ENCODE data around the gene TNNC1. TPM values are rescaled to one million over a fixed set of nuclear protein-coding genes. Genes with fewer than 3 reads are reported as not detected.

Gene TNNC1
- total and polyA plus RNA-seq, 2 donors (not counting 1 experiment from before 2014, with no cell fraction given), result 0.33 to 0.69 TPM

- H3K9ac ChIP-seq (ENCODE audit: insufficient read depth, low read length), result no peak overlapping the region
- H4K20me1 ChIP-seq (ENCODE audit: control insufficient read depth, extremely low read depth, insufficient read depth, low read length), result no peaks in the 10 kb centered on the region
- no peaks in the 10 kb centered on the region for H3K9me3 ChIP-seq (ENCODE audit: control insufficient read depth, insufficient read depth, low read depth, low read length)
- DNase-seq (ENCODE audit: low read depth in 2 of 2), result no peak
- H3K27ac ChIP-seq (ENCODE audit: insufficient read depth, low read length), result no peak overlapping the region
- H3K4me1 ChIP-seq (ENCODE audit: control insufficient read depth, extremely low read depth, insufficient read depth, low read length), result no peaks in the 10 kb centered on the region
- no peak overlapping the region for H2AFZ ChIP-seq (ENCODE audit: low read length)
- H3K4me3 ChIP-seq (replicated peaks in 1 of 4; ENCODE audit: control extremely low read depth in 1 of 4, insufficient read depth in 1 of 4, low read depth in 3 of 4, low read length in 4 of 4), result no peak overlapping the region
- H3K79me2 ChIP-seq (ENCODE audit: control insufficient read depth, insufficient read depth, low read length), result peaks cover 2% of the 10 kb centered on the region
- no peaks in the 10 kb centered on the region for H3K27me3 ChIP-seq (ENCODE audit: control insufficient read depth, insufficient read depth, low read length)
- peaks cover 39% of the 10 kb centered on the region for H3K36me3 ChIP-seq (ENCODE audit: control insufficient read depth, insufficient read depth, low read length)
- TF ChIP-seq EZH2 (IDR thresholded peaks at IDR 0.05; ENCODE audit: low read length, missing control alignments) (no peak), CTCF (conservative IDR thresholded peaks at IDR 0.05 in 1 of 2, IDR thresholded peaks at IDR 0.05 in 1 of 2; ENCODE audit: low read depth in 1 of 2, low read length in 2 of 2) (no peak)
- H3K4me2 ChIP-seq (ENCODE audit: extremely low read depth, insufficient read depth, low read length), result no peak overlapping the region
Measured at GRCh38 chr3:52472239-52473000, 18.6 kb upstream of the TNNC1 start.

GRCh38 chr3:52471371-52472238 is 17.8 kb upstream of the TNNC1 start:
- Histone ChIP-seq H3K9ac (ENCODE audit: insufficient read depth, low read length) (no peak overlapping the region), H4K20me1 (ENCODE audit: control insufficient read depth, extremely low read depth, insufficient read depth, low read length) (no peaks in the 10 kb centered on the region), H3K36me3 (ENCODE audit: control insufficient read depth, insufficient read depth, low read length) (peaks cover 39% of the 10 kb centered on the region), H3K9me3 (ENCODE audit: control insufficient read depth, insufficient read depth, low read depth, low read length) (no peaks in the 10 kb centered on the region), H2AFZ (ENCODE audit: low read length) (no peak overlapping the region), H3K79me2 (ENCODE audit: control insufficient read depth, insufficient read depth, low read length) (peaks cover 4% of the 10 kb centered on the region), H3K4me2 (ENCODE audit: extremely low read depth, insufficient read depth, low read length) (no peak overlapping the region), H3K4me3 (replicated peaks in 1 of 4; ENCODE audit: control extremely low read depth in 1 of 4, insufficient read depth in 1 of 4, low read depth in 3 of 4, low read length in 4 of 4) (no peak overlapping the region), H3K27me3 (ENCODE audit: control insufficient read depth, insufficient read depth, low read length) (no peaks in the 10 kb centered on the region), H3K4me1 (ENCODE audit: control insufficient read depth, extremely low read depth, insufficient read depth, low read length) (no peaks in the 10 kb centered on the region), H3K27ac (ENCODE audit: insufficient read depth, low read length) (no peak overlapping the region)
- DNase-seq (ENCODE audit: low read depth in 2 of 2), result peak in 1 of 2 donors; percentile 60
- TF ChIP-seq CTCF (conservative IDR thresholded peaks at IDR 0.05 in 1 of 2, IDR thresholded peaks at IDR 0.05 in 1 of 2; ENCODE audit: low read depth in 1 of 2, low read length in 2 of 2) (peak; percentile 47 to 71), EZH2 (IDR thresholded peaks at IDR 0.05; ENCODE audit: low read length, missing control alignments) (no peak)

- Histone ChIP-seq H3K79me2 (ENCODE audit: control insufficient read depth, insufficient read depth, low read length) (peaks cover 7% of the 10 kb centered on the region), H2AFZ (ENCODE audit: low read length) (no peak overlapping the region)
Measured at GRCh38 chr3:52470920-52471319, 17.1 kb upstream of the TNNC1 start.

More at GRCh38 chr3:52470920-52471319, 17.1 kb upstream of the TNNC1 start:
- DNase-seq (ENCODE audit: low read depth in 2 of 2), result no peak
- Histone ChIP-seq H3K4me3 (replicated peaks in 1 of 4; ENCODE audit: control extremely low read depth in 1 of 4, insufficient read depth in 1 of 4, low read depth in 3 of 4, low read length in 4 of 4) (no peak overlapping the region), H3K4me2 (ENCODE audit: extremely low read depth, insufficient read depth, low read length) (no peak overlapping the region), H4K20me1 (ENCODE audit: control insufficient read depth, extremely low read depth, insufficient read depth, low read length) (no peaks in the 10 kb centered on the region), H3K36me3 (ENCODE audit: control insufficient read depth, insufficient read depth, low read length) (peaks cover 33% of the 10 kb centered on the region), H3K9me3 (ENCODE audit: control insufficient read depth, insufficient read depth, low read depth, low read length) (no peaks in the 10 kb centered on the region), H3K27me3 (ENCODE audit: control insufficient read depth, insufficient read depth, low read length) (no peaks in the 10 kb centered on the region), H3K27ac (ENCODE audit: insufficient read depth, low read length) (no peak overlapping the region), H3K9ac (ENCODE audit: insufficient read depth, low read length) (no peak overlapping the region), H3K4me1 (ENCODE audit: control insufficient read depth, extremely low read depth, insufficient read depth, low read length) (peaks cover under 1% of the 10 kb centered on the region)
- TF ChIP-seq CTCF (conservative IDR thresholded peaks at IDR 0.05 in 1 of 2, IDR thresholded peaks at IDR 0.05 in 1 of 2; ENCODE audit: low read depth in 1 of 2, low read length in 2 of 2), result no peak
- no peak for TF ChIP-seq EZH2 (IDR thresholded peaks at IDR 0.05; ENCODE audit: low read length, missing control alignments)
